ACC112 (cell line): ENCODE results near the gene FLYWCH1.
"Not testable (repeated sequence)": the region's sequence is repeated elsewhere in the genome, so short reads cannot be mapped to it uniquely, and the experiment has no call there.

Experiments used
- H2AFZ ChIP-seq: fragments of 200-600 bp; sonication (generic); one replicate; pipeline ENCODE4 v1.6.0; 2017; ENCODE audit warnings: antibody characterized with exemption, low read length; ENCODE audit not compliant: unreplicated experiment
- H3K27ac ChIP-seq: fragments of 200-600 bp; sonication (generic); 2 replicates; pipeline ENCODE4 v1.5.1; 2014; ENCODE audit warnings: low read depth, mild to moderate bottlenecking, antibody characterized with exemption, low read length, moderate library complexity
- H3K27me3 ChIP-seq: fragments of 200-600 bp; sonication (generic); 2 replicates; pipeline ENCODE4 v1.6.1; 2014; ENCODE audit warnings: mild to moderate bottlenecking, antibody characterized with exemption, low read length, moderate library complexity, mixed read lengths; ENCODE audit not compliant: insufficient read depth
- H3K36me3 ChIP-seq: fragments of 200-600 bp; sonication (generic); 2 replicates; pipeline ENCODE4 v1.6.1; 2016; ENCODE audit warnings: mild to moderate bottlenecking, antibody characterized with exemption, low read length, moderate library complexity, mixed read lengths; ENCODE audit not compliant: insufficient read depth
- H3K4me1 ChIP-seq: fragments of 200-600 bp; sonication (generic); one replicate; pipeline ENCODE4 v1.6.1; 2016; ENCODE audit warnings: low read length, mixed read lengths; ENCODE audit not compliant: insufficient read depth, unreplicated experiment, control insufficient read depth
- H3K4me3 ChIP-seq: fragments of 200-600 bp; sonication (generic); 2 replicates; pipeline ENCODE4 v1.5.1; 2014; ENCODE audit warnings: mild to moderate bottlenecking, low read depth, low read length
- H3K79me2 ChIP-seq: fragments of 200-600 bp; sonication (generic); one replicate; pipeline ENCODE4 v1.6.0; 2016; ENCODE audit warnings: low read length; ENCODE audit not compliant: control insufficient read depth, unreplicated experiment, insufficient read depth

FLYWCH1 gene

DNA sequence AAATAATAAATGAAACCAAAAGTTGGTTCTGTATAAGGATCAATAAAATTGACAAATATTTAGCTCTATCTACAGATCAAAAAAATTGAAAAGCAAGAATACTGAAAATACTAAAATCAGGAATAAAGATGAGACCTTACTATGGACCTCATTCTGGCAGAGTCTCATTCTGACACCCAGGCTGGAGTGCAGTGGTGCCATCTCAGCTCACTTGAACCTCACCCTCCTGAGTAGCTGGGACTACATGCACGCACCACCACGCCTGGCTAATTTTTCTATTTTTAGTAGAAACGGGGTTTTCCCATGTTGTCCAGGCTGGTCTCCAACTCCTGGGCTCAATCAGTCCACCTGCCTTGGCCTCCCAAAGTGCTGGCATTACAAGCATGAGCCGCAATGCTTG, 30.3 kb downstream of the FLYWCH1 start:
- Histone ChIP-seq H3K4me3 (no peak overlapping the region), H3K36me3 (peaks cover 20% of the 10 kb centered on the region; the same call in 1 of the 2 replicates), H3K27ac (no peak overlapping the region), H2AFZ (no peak overlapping the region), H3K79me2 (no peaks in the 10 kb centered on the region), H3K4me1 (no peaks in the 10 kb centered on the region), H3K27me3 (no peaks in the 10 kb centered on the region)

DNA sequence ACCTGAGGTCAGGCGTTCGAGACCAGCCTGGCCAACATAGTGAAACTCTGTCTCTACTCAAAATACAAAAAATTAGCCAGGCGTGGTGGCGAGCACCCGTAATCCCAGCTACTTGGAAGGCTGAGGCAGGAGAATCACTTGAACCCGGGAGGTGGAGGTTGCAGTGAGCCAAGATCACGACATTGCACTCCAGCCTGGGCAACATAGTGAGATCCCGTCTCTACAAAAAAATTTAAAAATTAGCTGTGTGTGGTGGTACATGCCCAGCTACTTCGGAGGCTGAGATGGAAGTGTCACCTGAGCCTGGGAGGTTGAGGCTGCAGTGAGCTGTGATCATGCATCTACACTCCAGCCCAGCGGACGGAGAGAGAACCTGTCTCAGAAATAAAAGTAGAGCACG, 32.0 kb downstream of the FLYWCH1 start:
- not testable (repeated sequence) for H2AFZ ChIP-seq, H3K27ac ChIP-seq, H3K79me2 ChIP-seq, H3K4me3 ChIP-seq, H3K4me1 ChIP-seq, H3K27me3 ChIP-seq
- H3K36me3 ChIP-seq = peaks cover 20% of the 10 kb centered on the region; the same call in 1 of the 2 replicates

DNA sequence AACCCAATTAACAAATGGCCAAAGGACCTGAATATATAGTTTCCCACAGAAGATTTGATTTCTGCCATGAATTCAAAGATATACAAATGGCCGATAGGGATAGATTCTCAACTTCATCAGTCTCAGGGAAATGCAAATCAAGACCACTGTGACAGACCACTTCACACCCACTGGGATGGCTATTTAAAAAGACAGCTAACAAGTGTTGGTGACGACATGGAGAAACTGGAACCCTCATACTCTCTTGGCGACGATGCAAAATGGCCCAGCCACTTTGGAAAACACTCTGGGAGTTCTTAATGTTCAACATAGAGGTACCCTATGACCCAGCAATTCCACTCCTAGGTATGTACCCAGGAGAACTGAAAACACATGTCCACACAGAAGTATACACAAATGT, 34.9 kb downstream of the FLYWCH1 start:
- Histone ChIP-seq H2AFZ (no peak overlapping the region), H3K36me3 (peaks cover 6% of the 10 kb centered on the region; the same call in 1 of the 2 replicates), H3K4me3 (no peak overlapping the region), H3K27ac (no peak overlapping the region), H3K27me3 (no peaks in the 10 kb centered on the region), H3K79me2 (no peaks in the 10 kb centered on the region), H3K4me1 (no peaks in the 10 kb centered on the region)

DNA sequence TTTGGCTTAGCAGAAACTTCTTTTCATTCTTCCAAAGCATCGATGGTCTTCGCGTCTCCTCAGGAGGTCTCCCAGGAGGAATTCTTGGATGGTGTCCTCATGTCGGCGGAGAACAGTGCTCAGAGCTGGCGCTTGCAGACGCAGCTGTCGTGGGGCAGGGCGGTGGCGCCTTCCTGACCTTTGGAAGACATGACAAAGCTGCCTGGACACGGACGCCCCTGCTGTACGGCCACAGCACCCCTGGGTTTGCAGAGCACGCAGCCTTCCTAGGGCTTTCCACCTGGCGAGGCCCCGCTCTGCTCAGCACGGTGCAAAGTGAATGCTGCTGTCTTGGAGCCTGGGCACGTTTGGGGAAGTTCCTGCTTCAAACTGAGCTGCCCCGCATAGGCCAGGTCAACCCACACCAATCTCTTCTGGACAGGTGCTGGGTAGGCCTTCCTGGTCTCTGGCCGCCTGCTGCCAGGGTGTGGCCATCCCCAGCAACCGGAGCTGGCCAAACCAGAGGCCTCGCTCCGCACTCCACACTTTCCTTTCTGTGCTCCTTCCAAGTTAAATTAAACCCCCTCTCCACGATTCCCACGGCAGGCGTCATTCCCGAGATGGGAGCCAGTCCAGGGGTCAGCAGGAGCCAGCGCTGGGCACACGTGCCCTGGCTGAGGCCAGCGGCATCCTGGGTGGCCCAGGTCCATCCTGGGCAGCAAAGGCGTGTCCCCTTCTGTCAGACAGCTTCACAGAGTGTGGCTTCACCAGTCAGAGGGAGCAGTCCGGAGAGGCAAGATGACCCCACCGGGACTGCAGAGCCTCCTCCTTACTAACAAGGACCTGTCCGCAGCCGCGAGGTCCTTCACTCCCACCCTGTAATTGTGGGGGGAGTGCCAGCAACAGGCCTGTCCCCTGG, 37.3 kb downstream of the FLYWCH1 start:
- Histone ChIP-seq H3K27me3 (peaks cover 3% of the 10 kb centered on the region; the same call in 1 of the 2 replicates), H3K4me1 (no peaks in the 10 kb centered on the region), H3K36me3 (peaks cover 6% of the 10 kb centered on the region; the same call in 1 of the 2 replicates), H3K4me3 (no peak overlapping the region), H3K27ac (no peak overlapping the region), H3K79me2 (no peaks in the 10 kb centered on the region), H2AFZ (no peak overlapping the region)

DNA sequence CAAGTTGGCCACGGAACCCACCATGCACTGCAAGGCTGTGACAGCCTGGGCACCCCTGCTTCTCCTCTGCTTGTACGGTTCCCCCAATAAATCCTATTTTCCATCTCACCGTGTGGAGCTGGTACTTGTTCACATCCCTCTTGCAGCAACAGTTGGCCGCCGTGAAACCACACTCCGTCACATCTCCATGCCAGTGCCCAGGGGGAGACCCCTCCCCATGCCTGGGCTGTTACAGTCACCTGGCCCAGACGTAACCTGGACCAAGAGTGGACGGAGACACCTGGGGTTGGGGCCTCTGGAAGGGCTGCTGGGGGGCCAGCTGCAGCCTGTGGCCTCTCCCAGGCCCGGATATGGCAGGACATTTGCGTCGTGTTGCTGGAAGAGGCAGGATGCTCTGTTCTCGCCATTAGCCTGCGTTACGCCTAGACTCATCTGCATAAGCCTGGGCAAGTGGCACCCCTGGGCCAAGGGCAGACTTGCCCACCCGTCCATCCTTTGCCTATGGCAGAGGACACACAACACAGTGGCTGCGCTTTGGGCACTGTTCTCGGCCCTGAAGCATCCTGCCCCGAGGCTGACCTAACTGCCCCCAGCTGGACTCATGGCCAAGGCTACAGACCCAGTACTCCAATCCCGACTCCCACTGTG, 38.1 kb downstream of the FLYWCH1 start:
- no peak overlapping the region for H3K27ac ChIP-seq

DNA sequence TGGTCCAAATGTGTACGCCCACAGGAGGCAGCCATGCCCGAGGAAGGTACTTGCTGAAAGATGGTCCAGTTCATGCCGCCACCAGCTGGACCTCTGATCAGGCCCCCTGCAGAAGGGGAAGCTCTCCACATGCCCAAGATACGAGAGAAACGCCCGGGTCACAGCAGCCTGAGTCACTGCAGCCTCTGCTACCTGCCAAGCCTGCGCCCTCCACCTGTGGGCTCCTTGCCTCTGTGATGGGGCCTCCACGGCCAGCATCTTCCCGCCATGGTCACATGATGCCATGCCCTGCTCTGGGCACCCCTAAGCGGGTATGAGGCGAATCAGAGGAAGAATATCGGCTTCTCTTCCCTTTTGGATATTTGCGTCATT, 38.6 kb downstream of the FLYWCH1 start:
- no peaks in the 10 kb centered on the region for H3K79me2 ChIP-seq
- H3K27me3 ChIP-seq = peaks cover 11% of the 10 kb centered on the region; the same call in 1 of the 2 replicates
- no peaks in the 10 kb centered on the region for H3K4me1 ChIP-seq
- peaks cover 6% of the 10 kb centered on the region; the same call in 1 of the 2 replicates for H3K36me3 ChIP-seq
- H3K4me3 ChIP-seq = no peak overlapping the region
- H2AFZ ChIP-seq = no peak overlapping the region
- H3K27ac ChIP-seq = no peak overlapping the region

More for the DNA sequence above, 38.1 kb downstream of the FLYWCH1 start:
- H3K36me3 ChIP-seq = peaks cover 6% of the 10 kb centered on the region; the same call in 1 of the 2 replicates
- H3K27me3 ChIP-seq = peaks cover 9% of the 10 kb centered on the region; the same call in 1 of the 2 replicates
- H3K4me3 ChIP-seq = no peak overlapping the region
- no peaks in the 10 kb centered on the region for H3K79me2 ChIP-seq
- no peaks in the 10 kb centered on the region for H3K4me1 ChIP-seq
- no peak overlapping the region for H2AFZ ChIP-seq

DNA sequence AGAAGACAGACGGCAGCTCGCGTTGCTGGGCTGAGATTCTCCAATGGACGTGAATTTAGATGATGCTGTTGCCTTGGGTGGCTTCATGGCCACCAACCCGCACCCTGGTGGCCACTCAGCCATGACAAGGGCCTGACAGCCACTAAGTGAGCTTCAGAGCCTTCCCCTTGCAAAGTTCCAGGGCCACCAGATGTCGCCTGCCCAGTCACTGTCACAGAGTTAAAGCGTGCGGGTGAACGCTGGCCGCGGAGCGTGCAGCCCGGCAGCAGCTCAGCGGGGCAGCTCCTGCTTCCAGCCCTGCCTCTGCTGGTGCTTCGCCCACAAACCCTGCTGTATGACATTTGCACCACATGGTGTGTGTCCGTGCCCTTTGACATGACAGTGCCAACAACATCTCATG, 39.0 kb downstream of the FLYWCH1 start:
- H3K79me2 ChIP-seq = no peaks in the 10 kb centered on the region
- peaks cover 11% of the 10 kb centered on the region; the same call in 1 of the 2 replicates for H3K27me3 ChIP-seq
- no peak overlapping the region for H3K27ac ChIP-seq
- peaks cover 6% of the 10 kb centered on the region; the same call in 1 of the 2 replicates for H3K36me3 ChIP-seq
- no peak overlapping the region for H3K4me3 ChIP-seq
- H3K4me1 ChIP-seq = no peaks in the 10 kb centered on the region
- H2AFZ ChIP-seq = no peak overlapping the region

DNA sequence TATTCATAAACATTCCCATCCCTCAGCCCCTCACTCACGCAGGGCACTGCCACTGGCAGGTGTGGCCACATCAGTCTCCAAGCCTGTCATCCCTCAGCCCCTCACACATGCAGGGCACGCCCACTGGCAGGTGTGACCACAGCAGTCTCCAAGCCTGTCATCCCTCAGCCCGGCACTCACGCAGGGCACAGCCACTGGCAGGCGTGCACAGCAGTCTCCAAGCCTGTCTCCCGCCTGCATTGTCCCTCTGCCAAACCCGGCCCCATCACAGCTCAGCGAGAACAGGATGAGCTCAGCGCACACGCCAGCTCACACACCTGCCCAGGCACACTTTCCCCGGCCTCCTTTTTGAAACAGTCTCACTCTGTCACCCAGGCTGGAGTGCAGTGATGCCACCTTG, 40.9 kb downstream of the FLYWCH1 start:
- peaks cover 11% of the 10 kb centered on the region; the same call in 1 of the 2 replicates for H3K27me3 ChIP-seq
- H3K79me2 ChIP-seq = no peaks in the 10 kb centered on the region
- H3K4me1 ChIP-seq = no peaks in the 10 kb centered on the region
- H3K4me3 ChIP-seq = no peak overlapping the region
- H3K27ac ChIP-seq = no peak overlapping the region
- H2AFZ ChIP-seq = no peak overlapping the region
- no peaks in the 10 kb centered on the region for H3K36me3 ChIP-seq

DNA sequence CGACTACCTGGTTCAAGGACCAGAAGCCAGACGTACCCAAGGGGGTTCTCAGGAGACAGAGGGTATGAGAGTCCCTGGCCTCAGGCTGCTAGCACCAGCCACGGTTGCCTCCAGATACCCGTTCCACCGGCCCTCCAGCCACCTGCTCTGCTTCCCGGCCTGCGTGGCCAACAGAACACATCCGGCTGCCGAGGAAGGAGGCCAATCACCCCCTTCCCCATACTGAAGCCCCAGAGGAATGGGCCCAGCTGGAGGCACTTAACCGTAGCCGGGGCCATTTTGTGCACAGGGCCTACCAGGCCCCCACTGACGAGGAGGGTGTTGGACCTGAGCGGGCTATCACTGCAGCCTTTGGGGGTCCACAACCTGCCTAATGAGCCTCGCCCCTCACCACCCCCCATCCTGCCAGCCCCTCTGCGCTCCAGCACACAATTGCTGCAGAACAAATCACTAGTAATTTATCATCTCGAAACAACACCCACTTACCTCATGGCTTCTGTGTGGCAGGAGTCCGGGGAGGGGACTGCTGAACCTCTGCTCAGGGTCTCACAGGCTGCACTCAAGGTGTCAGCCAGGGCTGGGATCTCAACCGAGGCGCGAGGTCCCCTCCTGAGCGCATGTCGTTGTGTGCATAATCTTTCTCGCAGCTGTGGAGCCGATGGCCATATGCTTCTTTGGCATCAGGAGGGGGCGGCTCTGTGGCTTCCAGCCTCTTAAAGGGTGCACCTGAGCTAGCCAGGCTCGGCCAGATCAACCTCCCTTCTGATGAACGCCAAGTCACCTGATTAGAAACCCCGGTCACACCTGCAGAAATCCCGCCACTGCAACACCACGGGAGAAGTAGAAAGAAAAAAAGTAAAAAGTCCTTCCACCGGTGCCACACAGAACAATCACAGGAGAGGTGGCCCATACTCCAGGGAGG, 42.2 kb downstream of the FLYWCH1 start:
- Histone ChIP-seq H3K36me3 (no peaks in the 10 kb centered on the region), H3K4me3 (no peak overlapping the region), H3K79me2 (no peaks in the 10 kb centered on the region), H3K27me3 (peaks cover 11% of the 10 kb centered on the region; the same call in 1 of the 2 replicates), H2AFZ (no peak overlapping the region), H3K4me1 (no peaks in the 10 kb centered on the region), H3K27ac (no peak overlapping the region)
